H1 (cell line): ENCODE results near the gene RELT. TPM values are rescaled to one million over a fixed set of nuclear protein-coding genes. Genes with fewer than 3 reads are reported as not detected.

Experiments
- BACH1 ChIP-seq: IDR thresholded peaks from 2 replicates; pipeline ENCODE4 v1.6.1; 2012; ENCODE audit warnings: low read length, improper control_type of control experiment
- CHD2 ChIP-seq: IDR thresholded peaks from 2 replicates; pipeline ENCODE4 v1.6.1; 2012; ENCODE audit warnings: low read length, improper control_type of control experiment
- CHD7 ChIP-seq: fragments of 300-600 bp; sonication (generic); IDR thresholded peaks from 2 replicates; pipeline ENCODE4 v1.7.1; 2012; ENCODE audit warnings: low read length, moderate library complexity, mild to moderate bottlenecking, inconsistent platforms; ENCODE audit not compliant: insufficient replicate concordance
- GABPA ChIP-seq: IDR thresholded peaks from 2 replicates; pipeline ENCODE4 v1.6.1; 2011; ENCODE audit warnings: mild to moderate bottlenecking, low read length, moderate library complexity, borderline replicate concordance; ENCODE audit not compliant: insufficient read depth
- MAX ChIP-seq: IDR thresholded peaks from 2 replicates; pipeline ENCODE4 v1.6.1; 2012; ENCODE audit warnings: inconsistent platforms
- SIRT6 ChIP-seq: IDR thresholded peaks from one replicate; pipeline ENCODE4 v1.7.1; 2012; ENCODE audit warnings: low read length, inconsistent platforms
- TBP ChIP-seq: IDR thresholded peaks from 2 replicates; pipeline ENCODE4 v1.6.1; 2011; ENCODE audit warnings: low read depth, low read length, improper control_type of control experiment
- USF2 ChIP-seq: IDR thresholded peaks from 2 replicates; pipeline ENCODE4 v1.6.1; 2011; ENCODE audit warnings: low read length, improper control_type of control experiment
- polyA plus RNA-seq, 7 experiments: library from polyadenylated mRNA; depleted of rRNA in 3 of 7; stranded (reverse) in 5 of 7; unstranded in 2 of 7; fragments of >200 nt in 5 of 7; fragments of 200-250 nt in 2 of 7; gene quantifications; 1 replicate in 5 of 7; 2 replicates in 1 of 7; 4 replicates in 1 of 7; pipeline versions ENCODE4 v1.2.1 to v1.2.3, GENCODE V29; 2011 to 2013; ENCODE audit warnings: missing spikeins in 2 of 7, mixed read lengths in 2 of 7
- total RNA-seq: library from RNA; stranded (reverse); fragmentation: NEBNext Ultra II Directional; extraction: Animal tissue kit (Norgen Biotek cat#: 25700); gene quantifications from 2 replicates; pipeline ENCODE4 v1.2.1, GENCODE V29; 2021

RELT gene
- total and polyA plus RNA-seq, 2 of the 8 experiments (the other 6 are each of a cell fraction or from before 2014, with no cell fraction given) = 3.4 to 5.7 TPM

GRCh38 chr11:73392108-73393010, 16.2 kb downstream of the RELT start (continued):
- no peak for TF ChIP-seq CHD7
- no peak for TF ChIP-seq TBP
- no peak for TF ChIP-seq MAX
- TF ChIP-seq CHD2 = no peak
- no peak for TF ChIP-seq BACH1
- no peak for TF ChIP-seq GABPA
- no peak for TF ChIP-seq SIRT6
- TF ChIP-seq USF2 = no peak
